Measurements from ENCODE around the gene HRK. TPM values are rescaled to one million over a fixed set of nuclear protein-coding genes. Genes with fewer than 3 reads are reported as not detected.
A peak's percentile ranks its signal among the peaks of the same experiment; 100 is the strongest.

The HRK gene
- total and polyA plus RNA-seq, 2 of the 13 experiments (the other 11 are each of a cell fraction or from before 2014, with no cell fraction given): 0.02 TPM; not detected in 1

GRCh38 chr12:116910645-116911451 is 29.6 kb upstream of the HRK start, which contains the start of gene FBXW8 (continued):
- TF ChIP-seq CSRNP2 (CRISPR knock-in tag; conservative IDR thresholded peaks at IDR 0.05; ENCODE audit: low read depth): no peak
- TF ChIP-seq ZBTB25 (CRISPR knock-in tag; IDR thresholded peaks at IDR 0.05): peak; percentile 68; the same call in 1 of the 2 replicates
- 0 out of 2 replicates have a peak, but pooled peaks have one; percentile 27 for TF ChIP-seq NFKBIZ (CRISPR knock-in tag; IDR thresholded peaks at IDR 0.05)
- TF ChIP-seq EP300 (IDR thresholded peaks at IDR 0.05; ENCODE audit: low read depth in 2 of 2, low read length in 2 of 2): no peak
- TF ChIP-seq EP300 (CRISPR knock-in tag; IDR thresholded peaks at IDR 0.05; ENCODE audit: borderline replicate concordance): 0 out of 2 replicates have a peak, but pooled peaks have one; percentile 23
- TF ChIP-seq TFDP2 (CRISPR knock-in tag; IDR thresholded peaks at IDR 0.05): peak; percentile 84; the same call in 1 of the 2 replicates
- TF ChIP-seq GPN1 (CRISPR knock-in tag; IDR thresholded peaks at IDR 0.05; ENCODE audit: borderline replicate concordance): no peak
- TF ChIP-seq PREB (CRISPR knock-in tag; IDR thresholded peaks at IDR 0.05): peak; percentile 90; the same call in 1 of the 2 replicates
- peak; percentile 43; the same call in 1 of the 2 replicates for TF ChIP-seq ZNF580 (CRISPR knock-in tag; IDR thresholded peaks at IDR 0.05; ENCODE audit: borderline replicate concordance, low read depth)
- peak; percentile 71; the same call in 1 of the 2 replicates for TF ChIP-seq CSRNP1 (CRISPR knock-in tag; IDR thresholded peaks at IDR 0.05)
- peak; percentile 80 for TF ChIP-seq ZSCAN21 (CRISPR knock-in tag; IDR thresholded peaks at IDR 0.05; ENCODE audit: borderline replicate concordance)
- TF ChIP-seq HOXD1 (CRISPR knock-in tag; IDR thresholded peaks at IDR 0.05): peak; percentile 78; the same call in 1 of the 2 replicates
- TF ChIP-seq ZNF574 (CRISPR knock-in tag; IDR thresholded peaks at IDR 0.05): peak; percentile 92
